Measurements from ENCODE around the gene IL3.

Gene IL3

GRCh38 chr5:132074772-132075718 is 14.6 kb downstream of the IL3 start:
- no peaks in the 10 kb centered on the region for H3K79me2 ChIP-seq (ENCODE audit: insufficient read depth, low read length)
- peaks cover 44% of the 10 kb centered on the region for H3K4me1 ChIP-seq (ENCODE audit: insufficient read depth, low read length, poor library complexity, severe bottlenecking)
- H3K9ac ChIP-seq (ENCODE audit: low read depth, low read length, poor library complexity, severe bottlenecking): no peak overlapping the region
- H3K36me3 ChIP-seq (ENCODE audit: insufficient read depth, low read length): no peaks in the 10 kb centered on the region
- H3K27me3 ChIP-seq (ENCODE audit: insufficient read depth, low read length, poor library complexity, severe bottlenecking): no peaks in the 10 kb centered on the region
- TF ChIP-seq EZH2phosphoT487 (IDR thresholded peaks at IDR 0.05; ENCODE audit: borderline replicate concordance) (no peak), CTCF (conservative IDR thresholded peaks at IDR 0.05; ENCODE audit: low read length) (no peak)
- H4K20me1 ChIP-seq (ENCODE audit: insufficient read depth, low read length, poor library complexity, severe bottlenecking): no peaks in the 10 kb centered on the region
- no peaks in the 10 kb centered on the region for H3K9me3 ChIP-seq (ENCODE audit: insufficient read depth, low read depth, low read length)
- peak overlapping the region; percentile 24 for H3K4me2 ChIP-seq (ENCODE audit: low read depth, low read length, poor library complexity, severe bottlenecking)
- H3K9me2 ChIP-seq (replicated peaks; ENCODE audit: low read depth, low read length): no peaks in the 10 kb centered on the region
- no peaks in the 10 kb centered on the region for H3F3A ChIP-seq (ENCODE audit: low read depth)
- H3K4me3 ChIP-seq (ENCODE audit: low read length, poor library complexity, severe bottlenecking): no peak overlapping the region
- H2AFZ ChIP-seq (ENCODE audit: low read length): no peak overlapping the region

GRCh38 chr5:132075719-132076077 is 15.2 kb downstream of the IL3 start:
- Histone ChIP-seq H3K36me3 (ENCODE audit: insufficient read depth, low read length) (no peaks in the 10 kb centered on the region), H3K4me1 (ENCODE audit: insufficient read depth, low read length, poor library complexity, severe bottlenecking) (peaks cover 40% of the 10 kb centered on the region), H3K4me3 (ENCODE audit: low read length, poor library complexity, severe bottlenecking) (no peak overlapping the region), H4K20me1 (ENCODE audit: insufficient read depth, low read length, poor library complexity, severe bottlenecking) (no peaks in the 10 kb centered on the region), H3F3A (ENCODE audit: low read depth) (no peaks in the 10 kb centered on the region), H3K79me2 (ENCODE audit: insufficient read depth, low read length) (no peaks in the 10 kb centered on the region), H2AFZ (ENCODE audit: low read length) (no peak overlapping the region), H3K27me3 (ENCODE audit: insufficient read depth, low read length, poor library complexity, severe bottlenecking) (no peaks in the 10 kb centered on the region), H3K4me2 (ENCODE audit: low read depth, low read length, poor library complexity, severe bottlenecking) (peak overlapping the region; percentile 24), H3K9me2 (replicated peaks; ENCODE audit: low read depth, low read length) (no peaks in the 10 kb centered on the region), H3K9ac (ENCODE audit: low read depth, low read length, poor library complexity, severe bottlenecking) (no peak overlapping the region), H3K9me3 (ENCODE audit: insufficient read depth, low read depth, low read length) (no peaks in the 10 kb centered on the region)
- TF ChIP-seq EZH2phosphoT487 (IDR thresholded peaks at IDR 0.05; ENCODE audit: borderline replicate concordance): no peak
- TF ChIP-seq CTCF (conservative IDR thresholded peaks at IDR 0.05; ENCODE audit: low read length): no peak

GRCh38 chr5:132076202-132076830 is 15.9 kb downstream of the IL3 start:
- Histone ChIP-seq H3K9me3 (ENCODE audit: insufficient read depth, low read depth, low read length) (no peaks in the 10 kb centered on the region), H2AFZ (ENCODE audit: low read length) (no peak overlapping the region), H3F3A (ENCODE audit: low read depth) (no peaks in the 10 kb centered on the region), H3K79me2 (ENCODE audit: insufficient read depth, low read length) (no peaks in the 10 kb centered on the region), H3K9me2 (replicated peaks; ENCODE audit: low read depth, low read length) (no peaks in the 10 kb centered on the region), H4K20me1 (ENCODE audit: insufficient read depth, low read length, poor library complexity, severe bottlenecking) (no peaks in the 10 kb centered on the region), H3K27me3 (ENCODE audit: insufficient read depth, low read length, poor library complexity, severe bottlenecking) (no peaks in the 10 kb centered on the region), H3K4me2 (ENCODE audit: low read depth, low read length, poor library complexity, severe bottlenecking) (no peak overlapping the region), H3K4me3 (ENCODE audit: low read length, poor library complexity, severe bottlenecking) (no peak overlapping the region), H3K9ac (ENCODE audit: low read depth, low read length, poor library complexity, severe bottlenecking) (no peak overlapping the region), H3K36me3 (ENCODE audit: insufficient read depth, low read length) (no peaks in the 10 kb centered on the region), H3K4me1 (ENCODE audit: insufficient read depth, low read length, poor library complexity, severe bottlenecking) (peaks cover 40% of the 10 kb centered on the region)
- no peak for TF ChIP-seq CTCF (conservative IDR thresholded peaks at IDR 0.05; ENCODE audit: low read length)
- no peak for TF ChIP-seq EZH2phosphoT487 (IDR thresholded peaks at IDR 0.05; ENCODE audit: borderline replicate concordance)

Measured in Loucy (cell line).